Fibroblast of lung (primary cell): ENCODE data around the gene AGXT. TPM values are rescaled to one million over a fixed set of nuclear protein-coding genes. Genes with fewer than 3 reads are reported as not detected.
"Not testable (repeated sequence)": the region's sequence is repeated elsewhere in the genome, so short reads cannot be mapped to it uniquely, and the experiment has no call there.

Experiments
- DNase-seq, 2 donors: peaks; one replicate each; pipeline versions ENCODE4 v3.0.0 to v3.0.0-alpha.2; 2010; ENCODE audit warnings: low read depth in 2 of 2
- H2AFZ ChIP-seq: 2 replicates; pipeline ENCODE4 v1.5.1; 2012; ENCODE audit warnings: low read length, control low read depth, inconsistent platforms
- H3K27ac ChIP-seq: 2 replicates; pipeline ENCODE4 v1.5.1; 2011; ENCODE audit warnings: low read length, control low read depth; ENCODE audit not compliant: insufficient read depth
- H3K27me3 ChIP-seq: 2 replicates; pipeline ENCODE4 v1.5.1; 2011; ENCODE audit warnings: mild to moderate bottlenecking, low read length; ENCODE audit not compliant: control insufficient read depth, insufficient read depth
- H3K36me3 ChIP-seq: 2 replicates; pipeline ENCODE4 v1.5.1; 2011; ENCODE audit warnings: low read length; ENCODE audit not compliant: control insufficient read depth, insufficient read depth
- H3K4me1 ChIP-seq: 2 replicates; pipeline ENCODE4 v1.5.1; 2011; ENCODE audit warnings: low read length; ENCODE audit not compliant: control insufficient read depth, insufficient read depth; ENCODE audit errors: extremely low read depth
- H3K4me2 ChIP-seq: 2 replicates; pipeline ENCODE4 v1.5.1; 2011; ENCODE audit warnings: low read length, control low read depth; ENCODE audit not compliant: insufficient read depth; ENCODE audit errors: extremely low read depth
- H3K4me3 ChIP-seq, 4 experiments: fragments of 200-600 bp in 1 of 4; sonication (generic) in 1 of 4; replicated peaks in 1 of 4; 2 replicates each; pipeline ENCODE4 v1.5.1; 2011 to 2016; ENCODE audit warnings: low read length in 4 of 4, low read depth in 3 of 4, mild to moderate bottlenecking in 3 of 4, control low read depth in 2 of 4, inconsistent platforms in 1 of 4, mixed read lengths in 1 of 4; ENCODE audit not compliant: insufficient read depth in 1 of 4; ENCODE audit errors: control extremely low read depth in 1 of 4
- H3K79me2 ChIP-seq: 2 replicates; pipeline ENCODE4 v1.5.1; 2012; ENCODE audit warnings: mild to moderate bottlenecking, low read length, inconsistent platforms; ENCODE audit not compliant: control insufficient read depth, insufficient read depth
- H3K9ac ChIP-seq: 2 replicates; pipeline ENCODE4 v1.5.1; 2011; ENCODE audit warnings: mild to moderate bottlenecking, low read length, control low read depth; ENCODE audit not compliant: insufficient read depth
- H3K9me3 ChIP-seq: 2 replicates; pipeline ENCODE4 v1.5.1; 2012; ENCODE audit warnings: low read depth, low read length; ENCODE audit not compliant: control insufficient read depth, insufficient read depth
- H4K20me1 ChIP-seq: 2 replicates; pipeline ENCODE4 v1.5.1; 2011; ENCODE audit warnings: low read length; ENCODE audit not compliant: control insufficient read depth, insufficient read depth; ENCODE audit errors: extremely low read depth
- EZH2 ChIP-seq: IDR thresholded peaks from 2 replicates; pipeline ENCODE4 v1.5.1; 2012; ENCODE audit warnings: low read length, control low read depth, mild to moderate bottlenecking; ENCODE audit errors: missing control alignments
- polyA plus RNA-seq, 2 donors: library from polyadenylated mRNA; depleted of rRNA in 1 of 2; stranded (reverse) in 1 of 2; unstranded in 1 of 2; fragments of >200 nt; gene quantifications; 2 replicates each; pipeline ENCODE4 v1.2.1, GENCODE V29; 2011 to 2012; ENCODE audit warnings: missing spikeins in 1 of 2
- total RNA-seq: library from RNA; depleted of rRNA; stranded (reverse); fragments of >200 nt; gene quantifications from 2 replicates; pipeline ENCODE4 v1.2.1, GENCODE V29; 2014
- TF ChIP-seq, protein P1 (sequence below), 2 donors: IDR thresholded peaks in 1 of 2; conservative IDR thresholded peaks in 1 of 2; 1 replicate in 1 of 2; 2 replicates in 1 of 2; pipeline ENCODE4 v1.5.1; 2011 to 2012; ENCODE audit warnings: low read length in 2 of 2, control low read depth in 1 of 2, inconsistent platforms in 1 of 2, low read depth in 1 of 2, mild to moderate bottlenecking in 1 of 2

AGXT gene
- total and polyA plus RNA-seq, 2 donors (not counting 1 experiment from before 2014, with no cell fraction given): not detected

DNA sequence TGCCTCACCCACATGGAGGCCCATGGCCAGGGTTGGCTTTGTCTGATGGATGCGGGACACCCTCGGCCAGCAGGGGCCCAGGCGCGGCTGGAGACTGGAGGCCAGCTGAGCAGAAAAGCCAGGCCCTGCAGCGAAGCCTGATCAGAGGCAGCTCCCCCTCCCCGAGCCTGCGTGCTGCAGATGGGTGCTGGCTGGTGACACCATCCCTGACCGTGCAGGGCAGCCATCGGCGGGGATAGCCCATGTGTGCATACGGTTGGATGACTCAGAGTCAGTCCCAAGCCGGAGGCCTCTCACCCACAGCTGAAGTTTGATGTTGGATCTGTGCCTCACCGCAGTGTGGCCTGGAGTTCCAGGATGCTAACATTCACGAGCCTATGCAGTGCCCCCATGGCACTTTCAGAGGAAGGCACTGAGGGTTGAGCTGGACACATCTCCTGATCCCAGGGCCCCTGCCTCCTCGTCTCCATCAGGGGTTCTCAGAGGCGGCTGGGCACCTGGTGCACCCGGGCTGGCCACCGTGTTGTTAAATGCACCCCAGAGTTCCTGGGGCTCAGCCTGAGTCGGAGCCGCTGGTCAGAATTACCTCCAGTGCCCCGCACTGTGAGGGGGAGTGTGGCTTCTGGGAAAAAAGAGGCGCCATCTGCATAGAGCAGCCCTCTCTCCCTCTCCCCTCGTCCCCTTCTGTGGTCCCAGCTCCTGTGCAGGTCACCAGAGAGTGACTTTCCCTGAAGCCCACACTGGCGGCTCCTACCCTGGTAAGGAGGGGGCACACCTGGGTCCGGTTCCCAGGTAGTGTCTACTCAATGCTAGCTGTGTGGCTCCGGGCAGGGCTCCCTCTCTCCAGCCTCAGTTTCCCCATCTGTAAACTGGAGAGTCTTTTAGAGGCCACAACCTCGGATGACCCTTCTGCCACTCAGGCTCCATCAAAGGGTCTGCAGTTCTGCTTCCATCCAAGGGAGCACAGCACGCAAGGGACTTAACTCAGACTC, 29.2 kb upstream of the AGXT start:
- Histone ChIP-seq H3K4me1 (no peaks in the 10 kb centered on the region), H3K4me2 (no peak overlapping the region), H3K36me3 (no peaks in the 10 kb centered on the region), H3K9ac (no peak overlapping the region), H3K27me3 (peaks cover 17% of the 10 kb centered on the region), H3K4me3 (no peak overlapping the region), H2AFZ (no peak overlapping the region), H3K79me2 (no peaks in the 10 kb centered on the region), H4K20me1 (no peaks in the 10 kb centered on the region), H3K27ac (no peak overlapping the region), H3K9me3 (no peaks in the 10 kb centered on the region)
- TF ChIP-seq, protein P1, sequence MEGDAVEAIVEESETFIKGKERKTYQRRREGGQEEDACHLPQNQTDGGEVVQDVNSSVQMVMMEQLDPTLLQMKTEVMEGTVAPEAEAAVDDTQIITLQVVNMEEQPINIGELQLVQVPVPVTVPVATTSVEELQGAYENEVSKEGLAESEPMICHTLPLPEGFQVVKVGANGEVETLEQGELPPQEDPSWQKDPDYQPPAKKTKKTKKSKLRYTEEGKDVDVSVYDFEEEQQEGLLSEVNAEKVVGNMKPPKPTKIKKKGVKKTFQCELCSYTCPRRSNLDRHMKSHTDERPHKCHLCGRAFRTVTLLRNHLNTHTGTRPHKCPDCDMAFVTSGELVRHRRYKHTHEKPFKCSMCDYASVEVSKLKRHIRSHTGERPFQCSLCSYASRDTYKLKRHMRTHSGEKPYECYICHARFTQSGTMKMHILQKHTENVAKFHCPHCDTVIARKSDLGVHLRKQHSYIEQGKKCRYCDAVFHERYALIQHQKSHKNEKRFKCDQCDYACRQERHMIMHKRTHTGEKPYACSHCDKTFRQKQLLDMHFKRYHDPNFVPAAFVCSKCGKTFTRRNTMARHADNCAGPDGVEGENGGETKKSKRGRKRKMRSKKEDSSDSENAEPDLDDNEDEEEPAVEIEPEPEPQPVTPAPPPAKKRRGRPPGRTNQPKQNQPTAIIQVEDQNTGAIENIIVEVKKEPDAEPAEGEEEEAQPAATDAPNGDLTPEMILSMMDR (conservative IDR thresholded peaks at IDR 0.05 in 1 of 2, IDR thresholded peaks at IDR 0.05 in 1 of 2; ENCODE audit: low read depth in 1 of 2, low read length in 2 of 2): no peak
- TF ChIP-seq EZH2: no peak
- DNase-seq: peak; percentile 15 to 48

DNA sequence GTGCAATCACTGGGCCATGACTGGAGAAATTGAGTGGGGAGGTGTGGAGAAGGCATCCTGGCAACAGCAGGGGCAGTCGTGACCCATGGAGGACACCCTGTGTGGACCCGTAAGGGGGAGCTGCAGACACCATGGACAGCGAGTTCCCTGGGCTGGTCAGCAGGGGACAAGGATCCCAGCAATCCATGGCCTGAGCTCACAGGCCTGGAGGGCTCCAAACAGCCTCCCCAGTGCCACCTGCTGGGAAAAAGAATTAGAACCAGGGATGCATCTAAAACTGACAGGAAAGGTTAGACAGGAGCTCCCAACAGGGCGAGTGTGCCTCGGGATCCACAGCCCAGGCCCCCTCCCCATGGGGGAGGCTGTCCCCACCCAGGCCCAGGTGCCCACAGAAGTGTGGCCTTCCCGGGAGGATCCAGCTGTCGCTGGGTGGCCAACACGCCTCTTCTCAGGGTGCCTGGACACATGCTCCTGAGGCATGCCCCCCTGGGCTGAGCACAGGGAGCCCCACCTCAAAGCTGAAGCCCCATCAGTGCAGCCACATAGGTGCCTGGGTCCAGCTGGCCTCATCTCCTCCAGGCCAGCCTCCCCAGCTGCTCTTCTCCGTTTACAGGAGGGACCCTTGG, 28.1 kb upstream of the AGXT start:
- H3K4me2 ChIP-seq: no peak overlapping the region
- H3K79me2 ChIP-seq: no peaks in the 10 kb centered on the region
- no peaks in the 10 kb centered on the region for H3K36me3 ChIP-seq
- H2AFZ ChIP-seq: no peak overlapping the region
- H3K9me3 ChIP-seq: no peaks in the 10 kb centered on the region
- H3K4me3 ChIP-seq: no peak overlapping the region
- H3K9ac ChIP-seq: no peak overlapping the region
- peak; percentile 57 to 65 for DNase-seq
- H3K27me3 ChIP-seq: peaks cover 19% of the 10 kb centered on the region
- H3K4me1 ChIP-seq: no peaks in the 10 kb centered on the region
- H4K20me1 ChIP-seq: no peaks in the 10 kb centered on the region
- no peak overlapping the region for H3K27ac ChIP-seq
- TF ChIP-seq, protein P1 (conservative IDR thresholded peaks at IDR 0.05 in 1 of 2, IDR thresholded peaks at IDR 0.05 in 1 of 2; ENCODE audit: low read depth in 1 of 2, low read length in 2 of 2): peak; percentile 63 to 71
- no peak for TF ChIP-seq EZH2

DNA sequence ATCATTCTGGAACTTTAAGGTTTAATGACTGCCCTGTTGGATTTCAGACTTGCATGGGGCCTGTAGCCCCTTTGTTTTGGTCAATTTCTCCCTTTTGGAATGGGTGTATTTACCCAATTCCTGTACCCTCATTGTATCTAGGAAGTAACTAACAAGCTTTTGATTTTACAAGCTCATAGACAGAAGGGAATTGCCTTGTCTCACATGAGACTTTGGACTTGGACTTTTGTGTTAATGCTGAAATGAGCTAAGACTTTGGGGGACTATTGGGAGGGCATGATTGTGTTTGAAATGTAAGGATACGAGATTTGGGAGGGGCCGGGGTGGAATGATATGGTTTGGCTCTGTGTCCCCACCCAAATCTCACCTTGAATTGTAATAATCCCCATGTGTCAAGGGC, 22.3 kb upstream of the AGXT start:
- H3K9me3 ChIP-seq, H3K4me1 ChIP-seq, H3K4me3 ChIP-seq, H3K4me2 ChIP-seq, H3K36me3 ChIP-seq, H3K27ac ChIP-seq, H3K27me3 ChIP-seq, H3K79me2 ChIP-seq, DNase-seq, H4K20me1 ChIP-seq, H2AFZ ChIP-seq, H3K9ac ChIP-seq: not testable (repeated sequence)
